GM18861 (cell line): ENCODE data around the gene HINT1.
"Not testable (repeated sequence)": the region's sequence is repeated elsewhere in the genome, so short reads cannot be mapped to it uniquely, and the experiment has no call there.

ENCODE experiments used
- ATAC-seq: cut with Tn5 transposase; IDR thresholded peaks from one replicate; pipeline ENCODE4 v1.9.1; 2021; ENCODE audit not compliant: unreplicated experiment

HINT1 gene

GRCh38 chr5:131171276-131171810 lies 6.3 kb upstream of the HINT1 start:
- no peak for ATAC-seq

- ATAC-seq, result peak; percentile 96
Observed at GRCh38 chr5:131170540-131171275, 5.7 kb upstream of the HINT1 start, which contains the start of gene LYRM7. TSS of gene LYRM7 (plus strand) at chr5:131170944. CDS start at chr5:131171021, 77 bp downstream.

- no peak for ATAC-seq
Observed at GRCh38 chr5:131169810-131170539, 4.9 kb upstream of the HINT1 start.

- ATAC-seq, result no peak
Observed at GRCh38 chr5:131167615-131168014, 2.6 kb upstream of the HINT1 start.

GRCh38 chr5:131164191-131165118 lies 601 bp downstream of the HINT1 start:
- peak; percentile 50 for ATAC-seq

- ATAC-seq, result no peak
Observed at GRCh38 chr5:131163276-131164119, 1.6 kb downstream of the HINT1 start.

GRCh38 chr5:131160134-131160533 lies 4.9 kb downstream of the HINT1 start:
- no peak for ATAC-seq

- no peak for ATAC-seq
Observed at GRCh38 chr5:131156957-131157356, 8.1 kb downstream of the HINT1 start.

- no peak for ATAC-seq
Observed at GRCh38 chr5:131156385-131156784, 8.7 kb downstream of the HINT1 start.

- ATAC-seq, result no peak
Observed at GRCh38 chr5:131151216-131151615, 13.8 kb downstream of the HINT1 start.

GRCh38 chr5:131150408-131150807 lies 14.6 kb downstream of the HINT1 start:
- no peak for ATAC-seq

- no peak for ATAC-seq
Observed at GRCh38 chr5:131148835-131149234, 16.2 kb downstream of the HINT1 start.

GRCh38 chr5:131147258-131147657 lies 17.8 kb downstream of the HINT1 start:
- no peak for ATAC-seq

- ATAC-seq, result no peak
Observed at GRCh38 chr5:131142970-131143617, 22.0 kb downstream of the HINT1 start.

- ATAC-seq, result no peak
Observed at GRCh38 chr5:131139321-131139720, 25.7 kb downstream of the HINT1 start.

GRCh38 chr5:131138406-131138805 lies 26.6 kb downstream of the HINT1 start:
- ATAC-seq, result not testable (repeated sequence)

GRCh38 chr5:131133091-131133490 lies 32.0 kb downstream of the HINT1 start:
- ATAC-seq, result not testable (repeated sequence)

GRCh38 chr5:131129306-131129705 lies 35.8 kb downstream of the HINT1 start:
- ATAC-seq, result no peak

GRCh38 chr5:131127244-131127643 lies 37.8 kb downstream of the HINT1 start:
- not testable (repeated sequence) for ATAC-seq

GRCh38 chr5:131114754-131115153 lies 50.3 kb downstream of the HINT1 start:
- no peak for ATAC-seq
